ENCODE measurements around the gene CEP83.

The CEP83 gene

GRCh38 chr12:94287245-94287628 is 172.4 kb downstream of the CEP83 start:
- Histone ChIP-seq H3K79me2 (ENCODE audit: control insufficient read depth, low read length) (no peaks in the 10 kb centered on the region), H3K4me3 (ENCODE audit: low read length) (no peak overlapping the region), H3F3A (ENCODE audit: control insufficient read depth, insufficient read depth) (no peaks in the 10 kb centered on the region), H3K9me2 (replicated peaks; ENCODE audit: control insufficient read depth, low read length) (no peaks in the 10 kb centered on the region), H3K4me1 (ENCODE audit: control insufficient read depth, low read length) (peaks cover 8% of the 10 kb centered on the region), H3K27me3 (ENCODE audit: control insufficient read depth, low read length) (no peaks in the 10 kb centered on the region), H3K27ac (ENCODE audit: low read depth, low read length) (no peak overlapping the region), H3K4me2 (ENCODE audit: low read length) (no peak overlapping the region), H3K36me3 (ENCODE audit: control insufficient read depth, low read length) (no peaks in the 10 kb centered on the region), H4K20me1 (ENCODE audit: control insufficient read depth, insufficient read depth, low read depth, low read length) (no peaks in the 10 kb centered on the region), H3K9me3 (ENCODE audit: control insufficient read depth, insufficient read depth, low read length) (no peaks in the 10 kb centered on the region)
- TF ChIP-seq EZH2phosphoT487 (IDR thresholded peaks at IDR 0.05; ENCODE audit: borderline replicate concordance, low read length): no peak
- TF ChIP-seq CTCF (IDR thresholded peaks at IDR 0.05; ENCODE audit: low read depth, low read length, poor library complexity, severe bottlenecking): no peak

GRCh38 chr12:94286583-94287244 is 173.0 kb downstream of the CEP83 start:
- Histone ChIP-seq H3F3A (ENCODE audit: control insufficient read depth, insufficient read depth) (no peaks in the 10 kb centered on the region), H3K27me3 (ENCODE audit: control insufficient read depth, low read length) (no peaks in the 10 kb centered on the region), H3K9me2 (replicated peaks; ENCODE audit: control insufficient read depth, low read length) (no peaks in the 10 kb centered on the region), H4K20me1 (ENCODE audit: control insufficient read depth, insufficient read depth, low read depth, low read length) (no peaks in the 10 kb centered on the region), H3K79me2 (ENCODE audit: control insufficient read depth, low read length) (no peaks in the 10 kb centered on the region), H3K9me3 (ENCODE audit: control insufficient read depth, insufficient read depth, low read length) (no peaks in the 10 kb centered on the region), H3K36me3 (ENCODE audit: control insufficient read depth, low read length) (no peaks in the 10 kb centered on the region), H3K4me2 (ENCODE audit: low read length) (no peak overlapping the region), H3K4me1 (ENCODE audit: control insufficient read depth, low read length) (peaks cover 9% of the 10 kb centered on the region), H3K27ac (ENCODE audit: low read depth, low read length) (no peak overlapping the region), H3K4me3 (ENCODE audit: low read length) (no peak overlapping the region)
- TF ChIP-seq CTCF (IDR thresholded peaks at IDR 0.05; ENCODE audit: low read depth, low read length, poor library complexity, severe bottlenecking): no peak
- TF ChIP-seq EZH2phosphoT487 (IDR thresholded peaks at IDR 0.05; ENCODE audit: borderline replicate concordance, low read length): no peak

DNA sequence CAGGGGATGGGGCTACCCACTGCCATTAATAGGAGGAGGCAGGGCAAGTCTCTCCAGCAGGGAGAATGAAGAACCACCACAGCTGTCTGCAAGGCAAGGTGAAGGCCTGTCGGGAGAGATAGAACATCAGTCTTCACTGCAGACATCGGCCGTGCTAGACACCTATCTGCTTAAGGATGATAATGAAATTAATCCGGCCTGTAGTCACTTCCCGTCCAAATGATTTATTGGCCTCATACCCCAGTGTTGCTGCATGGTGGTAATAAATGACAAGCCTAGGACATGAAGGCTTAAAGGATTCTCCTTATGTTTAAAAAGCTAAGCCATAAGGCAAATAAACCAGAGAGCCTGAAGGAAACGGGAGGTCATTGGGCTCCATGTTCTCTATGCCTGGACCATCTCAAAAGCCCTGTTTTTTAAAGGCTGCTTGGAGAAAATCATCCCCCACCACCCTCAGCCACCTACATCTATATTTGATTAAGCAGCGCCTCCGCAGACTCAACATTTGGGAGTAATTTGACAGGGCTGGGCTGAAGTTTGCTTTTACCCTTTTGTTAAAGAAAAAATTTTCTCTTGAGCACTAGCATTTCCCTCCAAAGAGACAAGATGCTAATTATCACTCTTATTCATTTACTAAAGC is 173.6 kb downstream of the CEP83 start:
- H3K9me3 ChIP-seq (ENCODE audit: control insufficient read depth, insufficient read depth, low read length): no peaks in the 10 kb centered on the region
- H3F3A ChIP-seq (ENCODE audit: control insufficient read depth, insufficient read depth): no peaks in the 10 kb centered on the region
- H4K20me1 ChIP-seq (ENCODE audit: control insufficient read depth, insufficient read depth, low read depth, low read length): no peaks in the 10 kb centered on the region
- no peaks in the 10 kb centered on the region for H3K27me3 ChIP-seq (ENCODE audit: control insufficient read depth, low read length)
- no peaks in the 10 kb centered on the region for H3K79me2 ChIP-seq (ENCODE audit: control insufficient read depth, low read length)
- H3K27ac ChIP-seq (ENCODE audit: low read depth, low read length): no peak overlapping the region
- no peaks in the 10 kb centered on the region for H3K36me3 ChIP-seq (ENCODE audit: control insufficient read depth, low read length)
- no peak for TF ChIP-seq EZH2phosphoT487 (IDR thresholded peaks at IDR 0.05; ENCODE audit: borderline replicate concordance, low read length)
- TF ChIP-seq CTCF (IDR thresholded peaks at IDR 0.05; ENCODE audit: low read depth, low read length, poor library complexity, severe bottlenecking): no peak
- H3K9me2 ChIP-seq (replicated peaks; ENCODE audit: control insufficient read depth, low read length): no peaks in the 10 kb centered on the region
- H3K4me1 ChIP-seq (ENCODE audit: control insufficient read depth, low read length): peaks cover 9% of the 10 kb centered on the region
- no peak overlapping the region for H3K4me3 ChIP-seq (ENCODE audit: low read length)
- H3K4me2 ChIP-seq (ENCODE audit: low read length): no peak overlapping the region
